Hepatocyte (in vitro differentiated cells): ENCODE data around the gene LDLRAD4.

Experiments used
- CTCF ChIP-seq: fragments of 200-600 bp; sonication (generic); IDR thresholded peaks from 2 replicates; pipeline ENCODE4 v1.5.1; 2016; ENCODE audit warnings: antibody characterized with exemption, mild to moderate bottlenecking; ENCODE audit not compliant: poor library complexity
- EZH2 ChIP-seq: fragments of 200-600 bp; sonication (generic); IDR thresholded peaks from 2 replicates; pipeline ENCODE4 v1.6.1; 2016; ENCODE audit warnings: antibody characterized with exemption, mild to moderate bottlenecking, borderline replicate concordance
- EZH2phosphoT487 ChIP-seq: fragments of 200-600 bp; sonication (generic); IDR thresholded peaks from one replicate; pipeline ENCODE4 v1.6.1; 2018; ENCODE audit warnings: antibody characterized with exemption, mild to moderate bottlenecking, low read depth, moderate library complexity; ENCODE audit not compliant: unreplicated experiment, severe bottlenecking

DNA sequence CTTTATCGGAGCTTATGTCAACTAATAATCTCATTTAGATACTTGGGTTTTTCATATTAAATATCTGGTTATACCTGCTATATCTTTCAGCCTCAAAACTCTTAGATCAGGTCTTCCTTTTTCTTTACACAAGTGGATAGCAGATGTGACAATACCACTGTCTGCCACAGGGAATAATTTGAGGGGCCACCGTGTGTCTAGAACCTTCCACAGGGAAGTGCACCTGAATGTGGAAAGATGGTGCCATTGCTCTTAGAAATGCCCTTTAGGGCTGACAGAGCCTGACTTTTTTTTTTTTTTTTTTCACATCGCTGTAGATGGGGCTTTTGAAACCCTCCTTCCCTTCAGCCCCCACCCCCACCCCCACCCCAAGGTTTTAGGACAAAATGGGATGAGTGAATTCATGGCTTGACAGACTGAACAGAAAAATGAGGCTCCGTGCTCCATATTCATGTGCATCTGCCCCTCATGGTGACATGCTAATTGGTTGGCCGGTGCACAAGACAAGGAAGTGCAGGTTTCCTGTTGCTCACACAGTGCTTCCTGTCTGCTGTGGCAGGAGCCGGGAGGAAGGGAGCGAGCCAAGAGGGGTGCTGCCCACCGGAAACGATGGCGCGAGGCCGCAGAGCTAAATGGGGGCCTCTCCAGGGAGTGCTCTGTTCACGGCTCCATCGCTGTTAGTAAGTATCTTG is 246.0 kb downstream of the LDLRAD4 start:
- TF ChIP-seq EZH2phosphoT487 (no peak), CTCF (no peak), EZH2 (no peak)
